Choroid plexus epithelial cell (primary cell): ENCODE data around the gene TMEM144.
A peak's percentile ranks its signal among the peaks of the same experiment; 100 is the strongest.
"Not testable (repeated sequence)": the region's sequence is repeated elsewhere in the genome, so short reads cannot be mapped to it uniquely, and the experiment has no call there.

Experiments used
- DNase-seq: peaks from one replicate; pipeline ENCODE4 v3.0.0-alpha.2; 2010; ENCODE audit warnings: low read depth
- H3K4me3 ChIP-seq: 2 replicates; pipeline ENCODE4 v1.5.1; 2011; ENCODE audit warnings: low read depth, mild to moderate bottlenecking, control low read depth, low read length, moderate library complexity
- CTCF ChIP-seq: conservative IDR thresholded peaks from 2 replicates; pipeline ENCODE4 v1.5.1; 2011; ENCODE audit warnings: low read depth, mild to moderate bottlenecking, control low read depth, inconsistent platforms, low read length, moderate library complexity

Gene TMEM144

DNA sequence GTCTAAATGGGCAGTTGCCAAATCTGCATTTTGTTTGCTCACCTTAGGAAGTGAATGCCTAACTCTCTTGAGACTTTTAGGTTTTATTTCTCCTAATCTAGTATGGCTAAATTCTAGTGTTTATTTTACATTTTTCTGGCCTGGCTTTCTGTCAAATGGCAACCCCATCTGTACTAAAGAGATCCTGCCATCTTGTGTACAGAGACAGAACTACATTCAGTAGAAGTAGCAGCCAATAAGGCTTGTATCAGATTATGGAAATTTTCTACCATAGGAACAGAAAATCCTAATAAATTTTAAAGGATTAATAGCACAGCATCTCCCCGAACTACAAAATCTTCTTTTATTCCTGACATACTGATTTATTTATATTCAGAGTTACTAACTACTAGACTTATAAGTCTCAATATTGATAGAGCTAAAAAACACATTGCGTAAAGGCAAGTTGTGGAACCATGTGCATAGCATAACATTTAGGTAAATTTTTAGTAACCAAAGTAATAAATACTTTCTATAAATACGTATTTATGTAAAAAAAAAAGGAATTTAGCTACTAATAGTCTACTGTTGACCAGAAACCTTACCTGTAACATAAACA lies 45.5 kb downstream of the TMEM144 start:
- peak; percentile 84 for DNase-seq
- TF ChIP-seq CTCF = peak; percentile 72
- H3K4me3 ChIP-seq = no peak overlapping the region

DNA sequence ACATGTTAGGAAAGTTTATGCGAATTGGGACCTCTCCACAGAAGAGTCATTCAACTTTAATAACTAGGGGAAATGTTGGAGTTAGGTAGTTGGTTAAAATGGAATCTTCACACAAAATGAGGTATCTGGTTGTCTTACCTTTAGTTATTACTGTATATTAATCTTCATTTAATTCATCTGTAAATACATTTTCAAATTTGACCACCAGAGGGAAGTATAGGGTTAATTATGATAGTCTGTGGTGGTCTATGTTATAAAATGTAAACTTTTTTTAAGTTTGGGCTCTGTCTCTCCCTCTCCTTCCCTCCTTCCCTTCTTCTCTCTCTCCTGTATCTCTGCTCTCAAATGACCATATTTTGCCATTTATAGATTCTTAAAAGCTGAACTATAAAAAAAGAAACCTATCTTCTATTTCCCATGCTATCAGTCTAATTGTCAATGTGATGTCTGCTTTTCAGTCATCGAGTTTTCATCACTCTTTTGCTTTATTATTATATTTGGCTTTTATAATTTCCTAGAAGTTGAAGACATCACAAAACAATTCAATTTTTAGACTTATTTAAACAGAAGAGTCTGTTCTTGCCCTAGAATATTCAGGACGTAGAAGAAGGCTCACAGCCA lies 49.8 kb downstream of the TMEM144 start:
- H3K4me3 ChIP-seq = no peak overlapping the region
- peak; percentile 51 for TF ChIP-seq CTCF
- DNase-seq = peak; percentile 55

GRCh38 chr4:158261480-158261879 lies 51.2 kb downstream of the TMEM144 start:
- H3K4me3 ChIP-seq = no peak overlapping the region
- TF ChIP-seq CTCF = no peak

GRCh38 chr4:158268553-158268952 lies 58.3 kb downstream of the TMEM144 start:
- H3K4me3 ChIP-seq = no peak overlapping the region
- peak; percentile 11 for DNase-seq
- peak; percentile 41 for TF ChIP-seq CTCF

More at GRCh38 chr4:158261480-158261879, 51.2 kb downstream of the TMEM144 start:
- no peak for DNase-seq

- no peak overlapping the region for H3K4me3 ChIP-seq
- no peak for TF ChIP-seq CTCF
- DNase-seq = no peak
Observed at GRCh38 chr4:158274636-158275035, 64.3 kb downstream of the TMEM144 start.

GRCh38 chr4:158277558-158277957 lies 67.3 kb downstream of the TMEM144 start:
- TF ChIP-seq CTCF = no peak
- H3K4me3 ChIP-seq = no peak overlapping the region

DNA sequence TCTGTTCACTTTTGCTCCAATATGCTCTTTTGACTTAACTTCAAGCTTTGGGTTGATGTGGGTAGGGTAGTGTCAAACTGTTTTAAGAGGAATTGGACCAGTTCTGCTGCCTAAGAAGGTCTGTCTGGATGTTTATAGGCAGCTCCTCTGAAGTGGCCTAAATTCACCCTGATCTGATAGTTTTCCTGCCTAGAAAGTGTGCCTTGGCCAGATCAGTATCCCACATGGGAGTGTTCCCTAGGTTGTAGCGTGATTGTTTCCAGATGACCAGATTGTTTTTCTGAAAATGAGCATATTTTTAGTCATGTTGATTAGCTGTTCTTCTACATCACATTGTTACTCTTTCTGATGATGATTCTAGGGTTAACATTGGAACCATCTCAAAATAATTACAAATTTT lies 68.8 kb downstream of the TMEM144 start:
- not testable (repeated sequence) for DNase-seq, H3K4me3 ChIP-seq

More at GRCh38 chr4:158277558-158277957, 67.3 kb downstream of the TMEM144 start:
- DNase-seq = no peak
